ES-I3 (cell line): ENCODE data around the gene IL16.

ENCODE experiments used
- H3K36me3 ChIP-seq: 2 replicates; pipeline ENCODE4 v1.6.1; 2013; ENCODE audit warnings: mild to moderate bottlenecking, low read length, control low read depth, moderate library complexity; ENCODE audit not compliant: insufficient read depth
- H3K4me1 ChIP-seq: 2 replicates; pipeline ENCODE4 v1.6.1; 2013; ENCODE audit warnings: mild to moderate bottlenecking, control low read depth, low read length; ENCODE audit not compliant: insufficient read depth
- H3K9ac ChIP-seq: 2 replicates; pipeline ENCODE4 v1.6.1; 2013; ENCODE audit warnings: low read depth, mild to moderate bottlenecking, low read length, moderate library complexity
- H3K9me3 ChIP-seq: 2 replicates; pipeline ENCODE4 v1.6.1; 2013; ENCODE audit warnings: mild to moderate bottlenecking, low read length, moderate library complexity; ENCODE audit not compliant: control insufficient read depth, insufficient read depth

IL16 gene

GRCh38 chr15:81265256-81265943, 68.7 kb downstream of the IL16 start:
- peaks cover 3% of the 10 kb centered on the region; the same call in 1 of the 2 replicates for H3K4me1 ChIP-seq
- no peak overlapping the region for H3K9ac ChIP-seq
- H3K36me3 ChIP-seq, result no peaks in the 10 kb centered on the region
- H3K9me3 ChIP-seq, result no peaks in the 10 kb centered on the region

DNA sequence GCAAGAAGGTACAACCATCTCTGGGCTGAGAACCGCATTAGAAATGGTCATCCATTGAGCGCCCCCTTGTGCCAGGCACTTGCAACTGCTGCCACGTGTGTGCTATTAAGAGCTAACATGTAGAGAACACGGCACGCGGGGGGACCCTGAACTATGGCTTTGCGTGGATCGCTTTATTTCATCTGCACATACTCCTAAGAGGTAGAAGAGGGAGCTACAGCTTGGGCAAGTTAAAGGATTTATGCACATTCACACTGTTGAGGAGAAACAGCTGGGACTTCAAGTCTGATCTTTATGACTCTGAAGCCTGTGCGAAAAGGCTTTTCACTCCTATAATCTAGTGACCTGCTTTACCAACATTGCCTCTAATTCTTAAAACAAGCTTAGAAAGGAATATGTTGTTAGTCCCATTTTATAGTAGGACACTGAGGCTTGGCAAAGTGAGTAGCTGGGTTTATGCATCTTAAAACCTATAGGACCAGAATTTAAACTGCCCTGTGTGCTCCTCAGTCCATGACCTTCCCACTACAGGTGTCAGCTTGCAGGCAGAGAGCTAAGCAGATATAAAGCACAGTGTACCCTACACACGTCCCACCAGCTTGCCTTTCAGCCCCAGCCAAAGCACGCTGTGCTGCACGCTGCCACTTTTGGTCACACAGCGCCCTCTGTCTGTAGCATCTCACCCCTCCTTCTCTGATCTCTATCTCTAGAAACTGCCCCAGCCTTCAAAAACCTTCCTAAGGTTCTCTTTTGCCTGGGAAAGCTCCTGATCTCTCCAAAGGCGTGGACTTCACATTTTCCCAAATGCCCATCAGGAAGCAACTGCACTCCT, 69.5 kb downstream of the IL16 start:
- peaks cover 3% of the 10 kb centered on the region; the same call in 1 of the 2 replicates for H3K4me1 ChIP-seq
- H3K9me3 ChIP-seq, result no peaks in the 10 kb centered on the region
- no peaks in the 10 kb centered on the region for H3K36me3 ChIP-seq
- 0 out of 2 replicates have a peak overlapping the region, but pooled peaks have one; percentile 17 for H3K9ac ChIP-seq

- H3K36me3 ChIP-seq, result no peaks in the 10 kb centered on the region
- no peak overlapping the region for H3K9ac ChIP-seq
- H3K9me3 ChIP-seq, result no peaks in the 10 kb centered on the region
- H3K4me1 ChIP-seq, result peaks cover 3% of the 10 kb centered on the region; the same call in 1 of the 2 replicates
Observed at GRCh38 chr15:81268340-81268739, 71.7 kb downstream of the IL16 start.

- Histone ChIP-seq H3K4me1 (peaks cover 3% of the 10 kb centered on the region; the same call in 1 of the 2 replicates), H3K9me3 (no peaks in the 10 kb centered on the region), H3K36me3 (no peaks in the 10 kb centered on the region), H3K9ac (no peak overlapping the region)
Observed at GRCh38 chr15:81268881-81269601, 72.4 kb downstream of the IL16 start.

DNA sequence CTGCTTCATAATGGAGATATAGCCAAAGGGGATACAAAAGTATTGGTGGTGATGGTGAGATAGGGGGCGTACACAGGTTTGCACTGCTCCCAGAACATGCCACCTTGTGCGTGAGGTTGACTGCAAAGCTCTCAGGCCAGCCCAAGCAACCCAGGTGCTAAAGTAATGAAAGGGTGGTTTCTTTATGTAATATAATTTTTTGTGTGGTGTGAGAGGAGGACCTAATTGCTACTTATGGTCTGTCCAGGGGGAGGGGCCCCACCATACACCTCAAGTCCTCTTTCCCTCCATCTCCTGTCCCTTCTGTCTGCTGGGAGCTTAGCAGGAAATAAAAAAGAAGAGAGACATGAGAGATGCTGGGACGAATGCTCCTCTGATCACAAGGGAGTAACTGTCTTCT, 73.5 kb downstream of the IL16 start:
- no peaks in the 10 kb centered on the region for H3K9me3 ChIP-seq
- H3K36me3 ChIP-seq, result no peaks in the 10 kb centered on the region
- H3K4me1 ChIP-seq, result peaks cover under 1% of the 10 kb centered on the region; the same call in 1 of the 2 replicates
- H3K9ac ChIP-seq, result no peak overlapping the region

DNA sequence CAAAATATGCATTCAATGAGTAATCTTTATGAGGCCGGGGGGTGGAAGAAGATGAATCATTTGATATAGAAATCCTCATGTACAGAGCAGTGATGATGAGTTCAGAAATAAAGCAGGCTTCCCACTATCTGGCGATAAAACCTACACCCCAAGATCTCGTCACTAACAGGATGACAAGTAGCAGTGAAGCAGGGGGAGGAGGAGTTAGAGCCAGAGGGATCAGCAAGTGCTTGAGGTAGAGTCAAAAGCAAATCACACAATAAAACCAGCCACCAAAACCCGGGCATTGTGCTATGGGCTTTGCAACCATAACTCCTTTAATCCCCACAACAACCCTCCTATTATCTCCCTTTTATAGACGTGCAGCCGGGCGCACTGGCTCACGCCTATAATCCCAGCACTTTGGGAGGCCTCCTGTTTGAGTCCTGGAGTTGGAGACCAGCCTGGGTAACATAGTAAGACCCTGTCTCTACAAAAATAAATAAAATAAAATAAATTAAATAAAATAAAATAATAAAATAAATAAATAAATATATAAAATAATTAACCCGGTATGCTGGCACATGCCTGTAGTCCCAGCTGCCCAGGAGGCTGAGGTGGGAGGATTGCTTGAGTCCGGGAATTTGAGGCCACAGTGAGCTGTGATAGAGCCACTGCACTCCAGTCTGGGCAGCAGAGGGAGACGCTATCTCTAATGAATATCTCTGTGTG, 74.3 kb downstream of the IL16 start:
- Histone ChIP-seq H3K9me3 (no peaks in the 10 kb centered on the region), H3K36me3 (no peaks in the 10 kb centered on the region), H3K9ac (no peak overlapping the region), H3K4me1 (no peaks in the 10 kb centered on the region)

GRCh38 chr15:81271761-81272644, 75.3 kb downstream of the IL16 start:
- no peak overlapping the region for H3K9ac ChIP-seq
- H3K36me3 ChIP-seq, result no peaks in the 10 kb centered on the region
- H3K9me3 ChIP-seq, result no peaks in the 10 kb centered on the region

DNA sequence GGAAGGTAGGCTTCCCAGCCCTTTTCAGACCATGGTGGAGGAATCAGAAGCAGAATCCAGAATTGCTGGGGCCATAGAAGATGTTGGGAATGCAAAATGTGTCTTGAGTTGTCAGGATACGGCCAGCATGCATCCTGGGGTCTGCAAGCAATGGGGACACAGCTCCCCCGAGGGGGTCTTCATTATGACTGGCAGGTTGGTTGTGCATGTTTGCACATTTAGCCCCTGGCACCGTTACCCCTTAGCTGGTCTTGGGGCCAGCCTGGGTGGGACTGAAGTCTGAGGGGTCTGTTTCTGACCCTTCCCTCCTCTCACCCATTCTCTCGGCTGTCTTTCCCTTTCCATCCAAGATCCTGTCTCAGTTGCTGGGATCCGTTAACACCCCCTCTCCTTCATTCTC, 76.5 kb downstream of the IL16 start:
- no peak overlapping the region for H3K9ac ChIP-seq
- no peaks in the 10 kb centered on the region for H3K4me1 ChIP-seq
- 0 out of 2 replicates have a peak, but pooled peaks cover 2% of the 10 kb centered on the region for H3K9me3 ChIP-seq
- H3K36me3 ChIP-seq, result no peaks in the 10 kb centered on the region

More at GRCh38 chr15:81271761-81272644, 75.3 kb downstream of the IL16 start:
- H3K4me1 ChIP-seq, result no peaks in the 10 kb centered on the region

DNA sequence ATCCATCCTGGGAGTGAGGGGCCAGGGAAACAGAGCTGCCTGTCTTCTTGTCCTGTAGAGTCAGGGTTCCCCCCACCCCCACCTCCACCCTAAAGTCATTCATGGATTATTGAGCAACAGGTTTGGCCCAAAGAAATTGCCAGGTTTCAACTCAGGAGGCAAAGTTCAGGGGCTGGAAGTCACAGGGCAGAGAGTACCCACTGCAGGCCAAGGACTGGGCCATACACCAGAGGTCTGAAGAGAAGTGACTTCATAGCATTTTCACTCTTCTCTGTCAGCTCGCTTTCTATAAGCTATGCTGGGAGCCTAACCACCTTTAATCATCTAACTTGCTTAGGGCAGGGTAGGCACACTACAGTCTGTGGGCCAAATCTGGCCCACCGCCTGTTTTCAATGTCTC, 77.2 kb downstream of the IL16 start:
- no peak overlapping the region for H3K9ac ChIP-seq
- H3K4me1 ChIP-seq, result no peaks in the 10 kb centered on the region
- H3K36me3 ChIP-seq, result no peaks in the 10 kb centered on the region
- H3K9me3 ChIP-seq, result 0 out of 2 replicates have a peak, but pooled peaks cover 2% of the 10 kb centered on the region

- H3K9ac ChIP-seq, result no peak overlapping the region
- no peaks in the 10 kb centered on the region for H3K36me3 ChIP-seq
- H3K4me1 ChIP-seq, result no peaks in the 10 kb centered on the region
- 0 out of 2 replicates have a peak, but pooled peaks cover 2% of the 10 kb centered on the region for H3K9me3 ChIP-seq
Observed at GRCh38 chr15:81274255-81274654, 77.6 kb downstream of the IL16 start.

- 0 out of 2 replicates have a peak, but pooled peaks cover 2% of the 10 kb centered on the region for H3K9me3 ChIP-seq
- no peaks in the 10 kb centered on the region for H3K4me1 ChIP-seq
- no peaks in the 10 kb centered on the region for H3K36me3 ChIP-seq
- H3K9ac ChIP-seq, result no peak overlapping the region
Observed at GRCh38 chr15:81274931-81275707, 78.4 kb downstream of the IL16 start.

- Histone ChIP-seq H3K9ac (no peak overlapping the region), H3K36me3 (no peaks in the 10 kb centered on the region), H3K4me1 (no peaks in the 10 kb centered on the region), H3K9me3 (0 out of 2 replicates have a peak, but pooled peaks cover 2% of the 10 kb centered on the region)
Observed at GRCh38 chr15:81275711-81276392, 79.2 kb downstream of the IL16 start.
